ENCODE data around the gene LGALS9.

LGALS9 gene

DNA sequence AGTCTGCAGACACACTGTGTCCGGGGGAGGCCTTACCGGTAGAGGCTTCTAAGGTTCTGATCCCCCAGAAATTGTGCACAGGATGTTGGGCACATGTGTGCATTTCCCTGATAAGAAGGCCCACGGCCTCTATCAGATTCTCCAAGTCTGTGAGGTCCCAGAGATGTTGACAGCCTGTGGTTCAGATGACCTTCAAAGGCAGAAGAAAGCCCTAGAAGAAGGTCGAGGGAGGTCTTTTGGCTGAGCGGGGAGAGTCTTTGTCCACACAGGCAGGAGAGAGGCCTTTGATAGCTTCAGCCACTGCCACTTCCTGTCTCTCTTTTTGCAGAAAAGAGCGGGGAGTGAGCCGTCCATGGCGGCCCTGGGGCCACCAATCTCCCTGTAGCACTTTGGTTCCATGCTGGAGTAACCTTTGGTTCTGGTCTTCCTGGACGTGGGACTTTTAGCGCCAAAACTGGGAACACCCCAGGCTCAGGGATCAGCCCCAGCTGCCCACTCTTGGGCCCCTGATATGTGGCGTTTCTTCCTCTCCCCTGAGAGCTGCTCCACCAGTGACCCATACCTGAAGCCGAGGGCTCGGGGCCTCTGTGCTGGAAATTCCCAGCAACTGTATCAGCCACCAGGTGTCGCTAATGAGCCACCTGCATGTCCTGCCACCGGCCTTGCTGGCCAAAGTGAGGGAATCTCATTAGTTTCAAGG is 28.1 kb upstream of the LGALS9 start:
- H3K4me3 ChIP-seq (ENCODE audit: low read length), result no peak overlapping the region
- peak; percentile 60 for DNase-seq (ENCODE audit: low read depth)
- TF ChIP-seq, protein P1, sequence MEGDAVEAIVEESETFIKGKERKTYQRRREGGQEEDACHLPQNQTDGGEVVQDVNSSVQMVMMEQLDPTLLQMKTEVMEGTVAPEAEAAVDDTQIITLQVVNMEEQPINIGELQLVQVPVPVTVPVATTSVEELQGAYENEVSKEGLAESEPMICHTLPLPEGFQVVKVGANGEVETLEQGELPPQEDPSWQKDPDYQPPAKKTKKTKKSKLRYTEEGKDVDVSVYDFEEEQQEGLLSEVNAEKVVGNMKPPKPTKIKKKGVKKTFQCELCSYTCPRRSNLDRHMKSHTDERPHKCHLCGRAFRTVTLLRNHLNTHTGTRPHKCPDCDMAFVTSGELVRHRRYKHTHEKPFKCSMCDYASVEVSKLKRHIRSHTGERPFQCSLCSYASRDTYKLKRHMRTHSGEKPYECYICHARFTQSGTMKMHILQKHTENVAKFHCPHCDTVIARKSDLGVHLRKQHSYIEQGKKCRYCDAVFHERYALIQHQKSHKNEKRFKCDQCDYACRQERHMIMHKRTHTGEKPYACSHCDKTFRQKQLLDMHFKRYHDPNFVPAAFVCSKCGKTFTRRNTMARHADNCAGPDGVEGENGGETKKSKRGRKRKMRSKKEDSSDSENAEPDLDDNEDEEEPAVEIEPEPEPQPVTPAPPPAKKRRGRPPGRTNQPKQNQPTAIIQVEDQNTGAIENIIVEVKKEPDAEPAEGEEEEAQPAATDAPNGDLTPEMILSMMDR (conservative IDR thresholded peaks at IDR 0.05; ENCODE audit: low read length), result peak; percentile 94

DNA sequence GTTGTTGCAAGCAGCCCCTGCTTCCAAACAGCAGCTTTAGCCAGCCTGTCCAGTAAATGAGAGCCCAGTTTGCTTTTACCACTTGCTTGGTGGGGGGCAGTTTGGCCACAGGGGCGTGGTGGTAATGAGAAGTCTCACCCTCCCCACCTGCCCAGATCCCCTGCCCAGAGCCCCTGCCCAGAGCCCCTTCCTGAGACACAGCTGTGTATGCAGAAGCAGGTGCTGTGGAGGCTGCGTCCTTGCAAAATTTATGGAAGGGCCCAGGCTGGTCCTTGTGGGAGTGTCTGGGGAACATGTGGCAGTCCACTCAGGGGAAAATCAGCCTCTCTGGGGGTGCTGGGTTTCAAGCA is 27.6 kb upstream of the LGALS9 start:
- DNase-seq (ENCODE audit: low read depth), result no peak
- TF ChIP-seq, protein P1 (conservative IDR thresholded peaks at IDR 0.05; ENCODE audit: low read length), result no peak
- H3K4me3 ChIP-seq (ENCODE audit: low read length), result no peak overlapping the region

- H3K4me3 ChIP-seq (ENCODE audit: low read length), result no peak overlapping the region
- TF ChIP-seq, protein P1 (conservative IDR thresholded peaks at IDR 0.05; ENCODE audit: low read length), result no peak
- no peak for DNase-seq (ENCODE audit: low read depth)
These were observed 26.9 kb upstream of the LGALS9 start for GRCh38 chr17:27603880-27604794.

DNA sequence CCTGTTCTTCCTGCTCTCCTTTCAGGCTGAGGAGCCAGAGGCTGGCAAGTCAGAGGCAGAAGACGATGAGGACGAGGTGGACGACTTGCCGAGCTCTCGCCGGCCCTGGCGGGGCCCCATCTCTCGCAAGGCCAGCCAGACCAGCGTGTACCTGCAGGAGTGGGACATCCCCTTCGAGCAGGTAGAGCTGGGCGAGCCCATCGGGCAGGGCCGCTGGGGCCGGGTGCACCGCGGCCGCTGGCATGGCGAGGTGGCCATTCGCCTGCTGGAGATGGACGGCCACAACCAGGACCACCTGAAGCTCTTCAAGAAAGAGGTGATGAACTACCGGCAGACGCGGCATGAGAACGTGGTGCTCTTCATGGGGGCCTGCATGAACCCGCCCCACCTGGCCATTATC is 25.6 kb upstream of the LGALS9 start:
- no peak for DNase-seq (ENCODE audit: low read depth)
- H3K4me3 ChIP-seq (ENCODE audit: low read length), result no peak overlapping the region
- TF ChIP-seq, protein P1 (conservative IDR thresholded peaks at IDR 0.05; ENCODE audit: low read length), result no peak

DNA sequence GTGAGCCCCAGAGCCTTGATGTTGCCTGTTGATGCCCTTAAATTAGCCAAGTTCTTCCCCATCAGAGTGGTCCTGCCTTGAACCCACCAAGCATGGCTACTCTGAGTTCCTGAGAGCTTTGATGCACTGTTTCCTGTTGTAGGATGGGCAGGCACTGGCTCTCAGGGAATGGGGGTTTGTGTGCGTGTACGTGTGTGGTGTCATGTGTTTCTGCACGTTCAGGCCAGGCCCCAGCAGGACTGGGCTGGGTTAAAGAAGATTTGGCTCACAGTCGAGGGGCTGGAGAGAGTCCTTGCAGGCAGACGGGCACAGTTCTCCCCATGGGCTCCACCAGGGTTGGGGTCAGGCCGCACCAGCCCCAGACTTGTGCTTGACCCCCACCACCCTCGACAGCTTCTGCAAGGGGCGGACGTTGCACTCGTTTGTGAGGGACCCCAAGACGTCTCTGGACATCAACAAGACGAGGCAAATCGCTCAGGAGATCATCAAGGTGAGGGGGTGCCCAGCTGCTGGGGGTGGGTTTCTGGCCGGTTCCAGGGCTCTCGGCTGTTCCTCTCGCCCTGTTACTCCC is 23.4 kb upstream of the LGALS9 start:
- TF ChIP-seq, protein P1 (conservative IDR thresholded peaks at IDR 0.05; ENCODE audit: low read length), result no peak
- DNase-seq (ENCODE audit: low read depth), result no peak
- H3K4me3 ChIP-seq (ENCODE audit: low read length), result no peak overlapping the region

- TF ChIP-seq, protein P1 (conservative IDR thresholded peaks at IDR 0.05; ENCODE audit: low read length), result no peak
- DNase-seq (ENCODE audit: low read depth), result no peak
- H3K4me3 ChIP-seq (ENCODE audit: low read length), result no peak overlapping the region
These were observed 22.4 kb upstream of the LGALS9 start for GRCh38 chr17:27608328-27609230.

All from AG10803 (cell line).